ENCODE measurements around the gene PRKACB.

The PRKACB gene

DNA sequence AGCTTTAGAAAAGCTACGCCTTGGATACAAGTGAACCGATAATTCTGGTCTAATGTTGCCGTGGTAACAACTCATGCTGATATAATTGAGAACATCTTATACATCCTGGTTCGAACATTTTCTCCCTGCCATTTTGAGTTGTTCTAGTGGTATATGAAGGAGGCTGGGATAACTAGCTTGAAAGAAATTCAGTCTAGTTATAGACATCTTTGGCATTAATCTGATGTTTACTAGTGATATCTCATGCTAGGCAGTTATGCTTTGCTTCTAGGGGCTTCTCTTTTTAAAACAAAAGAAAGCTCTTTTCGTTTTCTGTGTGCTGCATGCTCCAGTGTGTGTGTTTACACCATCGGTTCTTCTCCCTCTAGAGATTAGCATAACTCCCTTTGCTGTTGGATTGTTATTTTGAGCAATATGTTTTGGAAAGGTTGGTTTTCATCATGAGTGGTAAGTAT is 20.5 kb downstream of the PRKACB start:
- no peak for TF ChIP-seq EZH2phosphoT487 (conservative IDR thresholded peaks at IDR 0.05; ENCODE audit: low read length)
- TF ChIP-seq, protein P1, sequence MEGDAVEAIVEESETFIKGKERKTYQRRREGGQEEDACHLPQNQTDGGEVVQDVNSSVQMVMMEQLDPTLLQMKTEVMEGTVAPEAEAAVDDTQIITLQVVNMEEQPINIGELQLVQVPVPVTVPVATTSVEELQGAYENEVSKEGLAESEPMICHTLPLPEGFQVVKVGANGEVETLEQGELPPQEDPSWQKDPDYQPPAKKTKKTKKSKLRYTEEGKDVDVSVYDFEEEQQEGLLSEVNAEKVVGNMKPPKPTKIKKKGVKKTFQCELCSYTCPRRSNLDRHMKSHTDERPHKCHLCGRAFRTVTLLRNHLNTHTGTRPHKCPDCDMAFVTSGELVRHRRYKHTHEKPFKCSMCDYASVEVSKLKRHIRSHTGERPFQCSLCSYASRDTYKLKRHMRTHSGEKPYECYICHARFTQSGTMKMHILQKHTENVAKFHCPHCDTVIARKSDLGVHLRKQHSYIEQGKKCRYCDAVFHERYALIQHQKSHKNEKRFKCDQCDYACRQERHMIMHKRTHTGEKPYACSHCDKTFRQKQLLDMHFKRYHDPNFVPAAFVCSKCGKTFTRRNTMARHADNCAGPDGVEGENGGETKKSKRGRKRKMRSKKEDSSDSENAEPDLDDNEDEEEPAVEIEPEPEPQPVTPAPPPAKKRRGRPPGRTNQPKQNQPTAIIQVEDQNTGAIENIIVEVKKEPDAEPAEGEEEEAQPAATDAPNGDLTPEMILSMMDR (IDR thresholded peaks at IDR 0.05; ENCODE audit: insufficient read depth, low read length, poor library complexity, severe bottlenecking), result no peak
- no peaks in the 10 kb centered on the region for H3K9me3 ChIP-seq (ENCODE audit: insufficient read depth, low read length)
- H3K4me3 ChIP-seq (ENCODE audit: insufficient read depth, low read length, poor library complexity, severe bottlenecking), result peak overlapping the region; percentile 44
- H3K79me2 ChIP-seq (ENCODE audit: insufficient read depth, low read length), result peaks cover 98% of the 10 kb centered on the region
- H3K9me2 ChIP-seq (replicated peaks; ENCODE audit: insufficient read depth, low read length), result no peaks in the 10 kb centered on the region
- peaks cover 7% of the 10 kb centered on the region for H4K20me1 ChIP-seq (ENCODE audit: low read depth, low read length)
- no peaks in the 10 kb centered on the region for H3K27me3 ChIP-seq (ENCODE audit: low read length)
- H2AFZ ChIP-seq (ENCODE audit: low read depth, low read length, severe bottlenecking), result no peak overlapping the region
- H3K36me3 ChIP-seq (ENCODE audit: low read length), result 0 out of 2 replicates have a peak, but pooled peaks cover 5% of the 10 kb centered on the region
- H3K4me2 ChIP-seq (ENCODE audit: low read depth, low read length, poor library complexity, severe bottlenecking), result peak overlapping the region; percentile 74
- H3F3A ChIP-seq (ENCODE audit: insufficient read depth), result no peaks in the 10 kb centered on the region
- peak overlapping the region; percentile 28; the same call in 1 of the 2 replicates for H3K27ac ChIP-seq (ENCODE audit: low read depth, low read length)
- peak overlapping the region; percentile 35 for H3K9ac ChIP-seq (ENCODE audit: low read length)

DNA sequence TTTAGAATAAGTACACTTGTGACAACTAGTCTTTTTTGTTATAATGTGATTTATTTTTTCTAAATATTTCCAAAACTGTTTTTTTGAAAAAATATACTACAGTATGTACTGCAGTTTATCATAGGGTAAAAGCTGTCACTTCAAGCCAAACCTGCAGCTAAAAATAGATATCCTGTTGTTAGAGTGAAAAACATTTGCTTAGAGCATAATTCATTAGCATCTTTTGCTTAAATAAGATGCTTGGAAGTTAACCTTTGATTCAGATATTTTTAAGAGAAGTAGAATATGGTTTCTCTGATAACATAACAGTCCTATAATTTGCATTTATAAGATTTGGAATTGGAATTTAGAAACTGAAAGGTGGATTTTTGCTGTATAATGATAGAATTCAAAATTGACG is 21.5 kb downstream of the PRKACB start:
- H3K9me2 ChIP-seq (replicated peaks; ENCODE audit: insufficient read depth, low read length), result no peaks in the 10 kb centered on the region
- no peak overlapping the region for H3K9ac ChIP-seq (ENCODE audit: low read length)
- peaks cover 7% of the 10 kb centered on the region for H4K20me1 ChIP-seq (ENCODE audit: low read depth, low read length)
- TF ChIP-seq, protein P1 (IDR thresholded peaks at IDR 0.05; ENCODE audit: insufficient read depth, low read length, poor library complexity, severe bottlenecking), result no peak
- no peak for TF ChIP-seq EZH2phosphoT487 (conservative IDR thresholded peaks at IDR 0.05; ENCODE audit: low read length)
- no peak overlapping the region for H3K4me3 ChIP-seq (ENCODE audit: insufficient read depth, low read length, poor library complexity, severe bottlenecking)
- peak overlapping the region; percentile 74 for H3K4me2 ChIP-seq (ENCODE audit: low read depth, low read length, poor library complexity, severe bottlenecking)
- H2AFZ ChIP-seq (ENCODE audit: low read depth, low read length, severe bottlenecking), result no peak overlapping the region
- H3K36me3 ChIP-seq (ENCODE audit: low read length), result 0 out of 2 replicates have a peak, but pooled peaks cover 5% of the 10 kb centered on the region
- peaks cover 99% of the 10 kb centered on the region for H3K79me2 ChIP-seq (ENCODE audit: insufficient read depth, low read length)
- H3K9me3 ChIP-seq (ENCODE audit: insufficient read depth, low read length), result no peaks in the 10 kb centered on the region
- H3K27me3 ChIP-seq (ENCODE audit: low read length), result no peaks in the 10 kb centered on the region
- no peaks in the 10 kb centered on the region for H3F3A ChIP-seq (ENCODE audit: insufficient read depth)
- peak overlapping the region; percentile 25; the same call in 1 of the 2 replicates for H3K27ac ChIP-seq (ENCODE audit: low read depth, low read length)

DNA sequence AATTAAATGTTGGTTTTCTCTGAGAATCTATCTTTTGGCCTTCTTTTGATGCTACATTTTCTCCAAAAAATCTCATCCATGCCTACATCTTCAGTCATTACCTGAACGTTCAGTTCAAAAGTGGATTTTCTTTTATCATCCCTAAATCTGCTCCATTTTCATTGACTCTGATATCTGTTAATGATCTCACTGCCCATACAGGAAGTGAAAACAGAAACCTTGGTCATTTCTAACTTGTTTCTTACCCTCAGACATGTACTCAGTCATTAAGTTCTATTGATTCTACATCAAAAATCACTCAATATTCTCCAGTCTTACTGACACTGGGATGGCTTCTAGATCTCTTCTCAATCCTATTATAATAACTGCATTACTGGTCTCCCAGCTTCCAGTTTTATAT is 22.7 kb downstream of the PRKACB start:
- no peak overlapping the region for H3K4me3 ChIP-seq (ENCODE audit: insufficient read depth, low read length, poor library complexity, severe bottlenecking)

More for the DNA sequence above, 22.7 kb downstream of the PRKACB start:
- peaks cover 99% of the 10 kb centered on the region for H3K79me2 ChIP-seq (ENCODE audit: insufficient read depth, low read length)
- no peaks in the 10 kb centered on the region for H3F3A ChIP-seq (ENCODE audit: insufficient read depth)
- no peak overlapping the region for H3K9ac ChIP-seq (ENCODE audit: low read length)
- 0 out of 2 replicates have a peak, but pooled peaks cover 5% of the 10 kb centered on the region for H3K36me3 ChIP-seq (ENCODE audit: low read length)
- no peaks in the 10 kb centered on the region for H3K9me2 ChIP-seq (replicated peaks; ENCODE audit: insufficient read depth, low read length)
- H3K27ac ChIP-seq (ENCODE audit: low read depth, low read length), result no peak overlapping the region
- peaks cover 6% of the 10 kb centered on the region for H4K20me1 ChIP-seq (ENCODE audit: low read depth, low read length)
- TF ChIP-seq, protein P1 (IDR thresholded peaks at IDR 0.05; ENCODE audit: insufficient read depth, low read length, poor library complexity, severe bottlenecking), result no peak
- TF ChIP-seq EZH2phosphoT487 (conservative IDR thresholded peaks at IDR 0.05; ENCODE audit: low read length), result no peak
- H3K4me2 ChIP-seq (ENCODE audit: low read depth, low read length, poor library complexity, severe bottlenecking), result no peak overlapping the region
- no peak overlapping the region for H2AFZ ChIP-seq (ENCODE audit: low read depth, low read length, severe bottlenecking)
- H3K27me3 ChIP-seq (ENCODE audit: low read length), result no peaks in the 10 kb centered on the region
- no peaks in the 10 kb centered on the region for H3K9me3 ChIP-seq (ENCODE audit: insufficient read depth, low read length)

All from SU-DHL-6 (cell line).